Tibial nerve (tissue), 4 donors: ENCODE measurements around the gene CD80. TPM values are rescaled to one million over a fixed set of nuclear protein-coding genes. Genes with fewer than 3 reads are reported as not detected.

ENCODE experiments used
- DNase-seq, 2 donors: peaks; one replicate each; pipeline ENCODE4 v3.0.0-alpha.2; 2019; ENCODE audit warnings: low spot score in 2 of 2
- H3K27ac ChIP-seq, 4 donors: fragments of 200-600 bp; sonication (generic) in 3 of 4; one replicate each; pipeline ENCODE4 v1.5.1; 2017 to 2019; ENCODE audit warnings: mild to moderate bottlenecking in 1 of 4
- H3K27me3 ChIP-seq, 2 donors: fragments of 200-600 bp; sonication (generic) in 1 of 2; one replicate each; pipeline versions ENCODE4 v1.5.1 to v1.6.0; 2017 to 2019
- H3K36me3 ChIP-seq, 3 donors: fragments of 200-600 bp; sonication (generic); one replicate each; pipeline ENCODE4 v1.5.1; 2018 to 2019
- H3K4me1 ChIP-seq, 4 donors: fragments of 200-600 bp; sonication (generic) in 3 of 4; one replicate each; pipeline ENCODE4 v1.5.1; 2017 to 2019
- H3K4me3 ChIP-seq, 4 donors: fragments of 200-600 bp; sonication (generic) in 3 of 4; one replicate each; pipeline ENCODE4 v1.5.1; 2017 to 2019; ENCODE audit warnings: mild to moderate bottlenecking in 1 of 4, moderate library complexity in 1 of 4
- H3K9me3 ChIP-seq, 4 donors: fragments of 200-600 bp; sonication (generic) in 3 of 4; one replicate each; pipeline ENCODE4 v1.5.1; 2017 to 2019
- EP300 ChIP-seq, 2 donors: sonication (generic); formaldehyde crosslinking; IDR thresholded peaks; one replicate each; pipeline ENCODE4 v1.6.1; 2017; ENCODE audit warnings: antibody characterized with exemption in 2 of 2, mild to moderate bottlenecking in 1 of 2
- POLR2A ChIP-seq, 2 donors: fragments of 450-650 bp; IDR thresholded peaks; one replicate each; pipeline ENCODE4 v1.6.1; 2017; ENCODE audit warnings: antibody characterized with exemption in 2 of 2, mild to moderate bottlenecking in 2 of 2, moderate library complexity in 2 of 2
- WGBS, 2 donors: methylation state at CpG; one replicate each; pipeline ENCODE4 v1.1.5; 2018; 5-methylcytosine and 5-hydroxymethylcytosine counted together
- total RNA-seq, 4 donors: library from RNA; depleted of rRNA; stranded (reverse); fragments of >200 nt; gene quantifications; one replicate each; pipeline ENCODE4 v1.1.0, GENCODE V29; 2016
- TF ChIP-seq, protein P1 (sequence below), 5 experiments: fragments of 200-600 bp in 3 of 5; fragments of 450-650 bp in 2 of 5; sonication (generic) in 3 of 5; IDR thresholded peaks; one replicate each; pipeline ENCODE4 v1.5.1; 2016 to 2019; ENCODE audit warnings: antibody characterized with exemption in 5 of 5, mild to moderate bottlenecking in 3 of 5, moderate library complexity in 2 of 5

CD80 gene
- total RNA-seq, 4 donors from 2014 or later: not detected

GRCh38 chr3:119547227-119547626 lies 12.2 kb downstream of the CD80 start:
- H3K9me3 ChIP-seq: no peaks in the 10 kb centered on the region
- H3K36me3 ChIP-seq: peaks cover 0 to 5% (median 0%) of the 10 kb centered on the region in 3 donors
- no peaks in the 10 kb centered on the region for H3K4me1 ChIP-seq
- TF ChIP-seq, protein P1, sequence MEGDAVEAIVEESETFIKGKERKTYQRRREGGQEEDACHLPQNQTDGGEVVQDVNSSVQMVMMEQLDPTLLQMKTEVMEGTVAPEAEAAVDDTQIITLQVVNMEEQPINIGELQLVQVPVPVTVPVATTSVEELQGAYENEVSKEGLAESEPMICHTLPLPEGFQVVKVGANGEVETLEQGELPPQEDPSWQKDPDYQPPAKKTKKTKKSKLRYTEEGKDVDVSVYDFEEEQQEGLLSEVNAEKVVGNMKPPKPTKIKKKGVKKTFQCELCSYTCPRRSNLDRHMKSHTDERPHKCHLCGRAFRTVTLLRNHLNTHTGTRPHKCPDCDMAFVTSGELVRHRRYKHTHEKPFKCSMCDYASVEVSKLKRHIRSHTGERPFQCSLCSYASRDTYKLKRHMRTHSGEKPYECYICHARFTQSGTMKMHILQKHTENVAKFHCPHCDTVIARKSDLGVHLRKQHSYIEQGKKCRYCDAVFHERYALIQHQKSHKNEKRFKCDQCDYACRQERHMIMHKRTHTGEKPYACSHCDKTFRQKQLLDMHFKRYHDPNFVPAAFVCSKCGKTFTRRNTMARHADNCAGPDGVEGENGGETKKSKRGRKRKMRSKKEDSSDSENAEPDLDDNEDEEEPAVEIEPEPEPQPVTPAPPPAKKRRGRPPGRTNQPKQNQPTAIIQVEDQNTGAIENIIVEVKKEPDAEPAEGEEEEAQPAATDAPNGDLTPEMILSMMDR (IDR thresholded peaks at IDR 0.05): no peak
- TF ChIP-seq POLR2A (IDR thresholded peaks at IDR 0.05): no peak
- no peak for DNase-seq
- H3K27ac ChIP-seq: no peak overlapping the region
- no peaks in the 10 kb centered on the region for H3K27me3 ChIP-seq
- WGBS, 2 donors: 71 to 79% methylated on average over 1 of the region's 1 CpG
- H3K4me3 ChIP-seq: no peak overlapping the region

GRCh38 chr3:119543147-119543546 lies 16.3 kb downstream of the CD80 start:
- TF ChIP-seq POLR2A (IDR thresholded peaks at IDR 0.05): no peak
- no peak for TF ChIP-seq EP300 (IDR thresholded peaks at IDR 0.05)
- TF ChIP-seq, protein P1 (IDR thresholded peaks at IDR 0.05): no peak
- peaks cover 0 to 5% (median 0%) of the 10 kb centered on the region in 3 donors for H3K36me3 ChIP-seq
- no peaks in the 10 kb centered on the region for H3K9me3 ChIP-seq
- H3K4me3 ChIP-seq: no peak overlapping the region
- 86 to 91% methylated on average over 7 of the region's 7 CpGs for WGBS, 2 donors
- DNase-seq: no peak
- H3K27ac ChIP-seq: no peak overlapping the region
- H3K27me3 ChIP-seq: no peaks in the 10 kb centered on the region
- no peaks in the 10 kb centered on the region for H3K4me1 ChIP-seq

DNA sequence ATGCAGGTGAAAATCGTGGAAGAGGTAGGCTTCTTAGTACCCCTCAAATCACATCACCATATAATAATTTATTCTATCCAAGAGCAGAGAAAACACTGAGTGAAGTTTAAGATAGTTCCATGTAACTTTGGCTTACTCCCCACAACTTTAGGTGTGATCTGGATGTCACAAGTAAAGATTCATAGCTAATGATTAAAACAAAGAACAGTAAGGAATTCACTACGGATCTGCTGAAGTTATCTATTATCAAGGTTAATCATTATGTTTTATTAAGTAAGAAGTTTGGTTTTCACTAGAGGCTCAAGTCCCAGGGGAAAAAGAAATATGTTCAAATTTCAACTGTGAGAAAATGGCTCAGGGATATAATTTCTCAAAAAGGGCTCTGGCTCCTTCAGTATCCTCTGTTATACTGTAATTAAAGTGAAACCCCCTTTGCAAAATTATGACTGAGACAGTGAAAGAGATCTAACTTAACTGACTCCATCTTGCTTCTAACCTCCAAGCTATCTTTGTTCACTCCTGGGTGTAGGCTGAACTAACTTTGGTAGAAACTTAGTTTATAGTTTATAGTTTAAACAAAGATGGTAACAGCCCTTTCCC lies 17.1 kb downstream of the CD80 start:
- no peak for TF ChIP-seq POLR2A (IDR thresholded peaks at IDR 0.05)
- TF ChIP-seq, protein P1 (IDR thresholded peaks at IDR 0.05): no peak
- TF ChIP-seq EP300 (IDR thresholded peaks at IDR 0.05): no peak
- 77 to 89% methylated on average over 2 of the region's 2 CpGs for WGBS, 2 donors
- Histone ChIP-seq H3K4me3 (no peak overlapping the region), H3K9me3 (no peaks in the 10 kb centered on the region), H3K27ac (no peak overlapping the region), H3K36me3 (peaks cover 0 to 5% (median 0%) of the 10 kb centered on the region in 3 donors), H3K4me1 (no peaks in the 10 kb centered on the region), H3K27me3 (no peaks in the 10 kb centered on the region)
- DNase-seq: no peak

GRCh38 chr3:119541547-119541946 lies 17.9 kb downstream of the CD80 start:
- Histone ChIP-seq H3K9me3 (no peaks in the 10 kb centered on the region), H3K4me1 (no peaks in the 10 kb centered on the region), H3K27me3 (no peaks in the 10 kb centered on the region), H3K4me3 (no peak overlapping the region), H3K27ac (no peak overlapping the region), H3K36me3 (peaks cover 0 to 5% (median 0%) of the 10 kb centered on the region in 3 donors)
- TF ChIP-seq, protein P1 (IDR thresholded peaks at IDR 0.05): no peak
- no peak for TF ChIP-seq POLR2A (IDR thresholded peaks at IDR 0.05)
- no peak for TF ChIP-seq EP300 (IDR thresholded peaks at IDR 0.05)
- WGBS, 2 donors: 68 to 70% methylated on average over 3 of the region's 3 CpGs
- no peak for DNase-seq

DNA sequence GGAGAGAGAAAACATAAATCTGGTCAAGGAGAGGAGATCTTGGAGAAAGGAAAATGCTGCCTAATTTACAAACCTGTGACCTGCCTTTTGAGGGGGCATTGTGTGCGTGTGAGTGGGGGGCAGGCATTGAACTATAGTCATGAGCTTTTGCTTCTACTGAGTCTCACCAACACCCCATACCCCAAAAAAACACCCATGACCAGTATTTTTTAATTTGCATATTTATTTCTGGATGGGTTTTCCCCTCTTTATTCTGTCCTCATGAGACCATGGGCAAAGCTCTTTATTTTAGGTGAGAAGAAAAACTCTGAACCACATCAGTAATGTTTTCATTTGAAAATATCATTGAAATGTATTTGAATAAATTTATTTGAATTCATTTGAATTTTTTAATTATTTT lies 20.6 kb downstream of the CD80 start:
- no peak for DNase-seq
- Histone ChIP-seq H3K4me1 (no peaks in the 10 kb centered on the region), H3K27ac (no peak overlapping the region), H3K4me3 (no peak overlapping the region), H3K36me3 (peaks cover 0 to 5% (median 0%) of the 10 kb centered on the region in 3 donors), H3K27me3 (no peaks in the 10 kb centered on the region), H3K9me3 (no peaks in the 10 kb centered on the region)
- 90 to 94% methylated on average over 1 of the region's 1 CpG for WGBS, 2 donors
- TF ChIP-seq, protein P1 (IDR thresholded peaks at IDR 0.05): no peak
- TF ChIP-seq POLR2A (IDR thresholded peaks at IDR 0.05): no peak
- TF ChIP-seq EP300 (IDR thresholded peaks at IDR 0.05): no peak
